Testis (tissue), 3 donors: ENCODE data around the gene TNNC2. TPM values are rescaled to one million over a fixed set of nuclear protein-coding genes. Genes with fewer than 3 reads are reported as not detected.
A peak's percentile ranks its signal among the peaks of the same experiment; 100 is the strongest.

ENCODE experiments used
- DNase-seq: peaks from one replicate; pipeline ENCODE4 v3.0.0-alpha.2; 2019
- H3K27ac ChIP-seq, 2 donors: fragments of 200-600 bp; sonication (generic); one replicate each; pipeline ENCODE4 v1.5.1; 2019
- H3K27me3 ChIP-seq: fragments of 200-600 bp; sonication (generic); one replicate; pipeline ENCODE4 v1.5.1; 2019
- H3K36me3 ChIP-seq: fragments of 200-600 bp; sonication (generic); one replicate; pipeline ENCODE4 v1.5.1; 2017; ENCODE audit warnings: low read depth; ENCODE audit errors: missing control alignments
- H3K4me1 ChIP-seq: fragments of 200-600 bp; sonication (generic); one replicate; pipeline ENCODE4 v1.5.1; 2019
- H3K4me3 ChIP-seq, 2 donors: fragments of 200-600 bp; sonication (generic); one replicate each; pipeline ENCODE4 v1.5.1; 2017 to 2019
- H3K9me3 ChIP-seq: fragments of 200-600 bp; sonication (generic); one replicate; pipeline ENCODE4 v1.5.1; 2017
- POLR2A ChIP-seq: fragments of 450-650 bp; IDR thresholded peaks from one replicate; pipeline ENCODE4 v1.6.1; 2017; ENCODE audit warnings: antibody characterized with exemption, mild to moderate bottlenecking, moderate library complexity
- WGBS, 2 donors: methylation state at CpG; one replicate each; pipeline ENCODE4 v1.1.5; 2018; 5-methylcytosine and 5-hydroxymethylcytosine counted together
- intact Hi-C: fragments of 100-400 bp; cut with DNase I; formaldehyde crosslinking; loops from one replicate; pipeline ENCODE4 v1.15.1; 2023; ENCODE audit warnings: low total_unique reads
- polyA plus RNA-seq: library from polyadenylated mRNA; stranded (reverse); fragments of 350-450 nt; fragmentation: Illumina TruSeq; extraction: RNeasy Lipid Tissue Mini Kit (QIAGEN cat#74804); gene quantifications from one replicate; pipeline ENCODE4 v1.2.3, GENCODE V29; 2014; ENCODE audit warnings: low read depth, low replicate concordance; ENCODE audit not compliant: insufficient read depth
- total RNA-seq, 2 donors: library from RNA; depleted of rRNA; stranded (reverse); fragments of >200 nt; gene quantifications; one replicate each; pipeline ENCODE4 v1.2.3, GENCODE V29; 2016
- TF ChIP-seq, protein P1 (sequence below), 3 experiments: fragments of 450-650 bp in 2 of 3; fragments of 200-600 bp in 1 of 3; sonication (generic) in 1 of 3; IDR thresholded peaks; one replicate each; pipeline ENCODE4 v1.5.1; 2016 to 2019; ENCODE audit warnings: antibody characterized with exemption in 3 of 3, mild to moderate bottlenecking in 2 of 3, moderate library complexity in 1 of 3

Gene TNNC2
- total and polyA plus RNA-seq, 3 donors from 2014 or later: 4.6 to 12.1 (median 6.5) TPM

- H3K36me3 ChIP-seq: no peaks in the 10 kb centered on the region
- H3K27ac ChIP-seq: no peak overlapping the region
- intact Hi-C loops: loop anchor here (10.0 kb wide), 1 partner anchor 151 kb away; no protein-coding TSS in a partner anchor
- no peak overlapping the region for H3K4me3 ChIP-seq
- H3K9me3 ChIP-seq: no peaks in the 10 kb centered on the region
- 58 to 60% methylated on average over 7 of the region's 7 CpGs for whole genome bisulfite sequencing, 2 donors
- no peak for DNase-seq
- no peak for TF ChIP-seq POLR2A
- TF ChIP-seq, protein P1, sequence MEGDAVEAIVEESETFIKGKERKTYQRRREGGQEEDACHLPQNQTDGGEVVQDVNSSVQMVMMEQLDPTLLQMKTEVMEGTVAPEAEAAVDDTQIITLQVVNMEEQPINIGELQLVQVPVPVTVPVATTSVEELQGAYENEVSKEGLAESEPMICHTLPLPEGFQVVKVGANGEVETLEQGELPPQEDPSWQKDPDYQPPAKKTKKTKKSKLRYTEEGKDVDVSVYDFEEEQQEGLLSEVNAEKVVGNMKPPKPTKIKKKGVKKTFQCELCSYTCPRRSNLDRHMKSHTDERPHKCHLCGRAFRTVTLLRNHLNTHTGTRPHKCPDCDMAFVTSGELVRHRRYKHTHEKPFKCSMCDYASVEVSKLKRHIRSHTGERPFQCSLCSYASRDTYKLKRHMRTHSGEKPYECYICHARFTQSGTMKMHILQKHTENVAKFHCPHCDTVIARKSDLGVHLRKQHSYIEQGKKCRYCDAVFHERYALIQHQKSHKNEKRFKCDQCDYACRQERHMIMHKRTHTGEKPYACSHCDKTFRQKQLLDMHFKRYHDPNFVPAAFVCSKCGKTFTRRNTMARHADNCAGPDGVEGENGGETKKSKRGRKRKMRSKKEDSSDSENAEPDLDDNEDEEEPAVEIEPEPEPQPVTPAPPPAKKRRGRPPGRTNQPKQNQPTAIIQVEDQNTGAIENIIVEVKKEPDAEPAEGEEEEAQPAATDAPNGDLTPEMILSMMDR (IDR thresholded peaks at IDR 0.05): no peak
- peaks cover 17% of the 10 kb centered on the region for H3K4me1 ChIP-seq
- no peaks in the 10 kb centered on the region for H3K27me3 ChIP-seq
Measured at GRCh38 chr20:45813489-45813888, 13.6 kb downstream of the TNNC2 start.

DNA sequence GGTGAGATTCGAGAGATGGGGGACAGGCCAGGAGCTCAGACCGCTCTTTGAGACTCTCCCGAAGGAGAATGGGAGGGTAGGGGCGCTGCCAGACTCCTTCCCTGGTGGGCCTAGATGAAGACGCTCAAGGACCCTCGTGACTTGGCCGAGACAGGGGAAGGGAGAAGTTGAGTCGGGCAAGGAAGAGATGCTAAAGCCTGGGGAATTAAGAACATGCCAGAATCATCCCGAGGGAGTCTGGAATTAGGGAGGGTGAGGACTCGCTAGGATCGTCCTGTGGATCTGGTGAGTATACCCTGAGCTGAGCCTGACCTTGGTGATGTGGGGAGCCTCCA lies 14.1 kb downstream of the TNNC2 start:
- H3K36me3 ChIP-seq: no peaks in the 10 kb centered on the region
- peaks cover 11% of the 10 kb centered on the region for H3K4me1 ChIP-seq
- intact Hi-C loops: loop anchor here (10.0 kb wide), 1 partner anchor 152 kb away; no protein-coding TSS in a partner anchor
- H3K27ac ChIP-seq: no peak overlapping the region
- peak overlapping the region; percentile 56 to 57 for H3K4me3 ChIP-seq
- no peak for DNase-seq
- TF ChIP-seq POLR2A: no peak
- TF ChIP-seq, protein P1 (IDR thresholded peaks at IDR 0.05): no peak
- WGBS, 2 donors: 3 to 9% methylated on average over 11 of the region's 11 CpGs
- no peaks in the 10 kb centered on the region for H3K9me3 ChIP-seq
- H3K27me3 ChIP-seq: no peaks in the 10 kb centered on the region

DNA sequence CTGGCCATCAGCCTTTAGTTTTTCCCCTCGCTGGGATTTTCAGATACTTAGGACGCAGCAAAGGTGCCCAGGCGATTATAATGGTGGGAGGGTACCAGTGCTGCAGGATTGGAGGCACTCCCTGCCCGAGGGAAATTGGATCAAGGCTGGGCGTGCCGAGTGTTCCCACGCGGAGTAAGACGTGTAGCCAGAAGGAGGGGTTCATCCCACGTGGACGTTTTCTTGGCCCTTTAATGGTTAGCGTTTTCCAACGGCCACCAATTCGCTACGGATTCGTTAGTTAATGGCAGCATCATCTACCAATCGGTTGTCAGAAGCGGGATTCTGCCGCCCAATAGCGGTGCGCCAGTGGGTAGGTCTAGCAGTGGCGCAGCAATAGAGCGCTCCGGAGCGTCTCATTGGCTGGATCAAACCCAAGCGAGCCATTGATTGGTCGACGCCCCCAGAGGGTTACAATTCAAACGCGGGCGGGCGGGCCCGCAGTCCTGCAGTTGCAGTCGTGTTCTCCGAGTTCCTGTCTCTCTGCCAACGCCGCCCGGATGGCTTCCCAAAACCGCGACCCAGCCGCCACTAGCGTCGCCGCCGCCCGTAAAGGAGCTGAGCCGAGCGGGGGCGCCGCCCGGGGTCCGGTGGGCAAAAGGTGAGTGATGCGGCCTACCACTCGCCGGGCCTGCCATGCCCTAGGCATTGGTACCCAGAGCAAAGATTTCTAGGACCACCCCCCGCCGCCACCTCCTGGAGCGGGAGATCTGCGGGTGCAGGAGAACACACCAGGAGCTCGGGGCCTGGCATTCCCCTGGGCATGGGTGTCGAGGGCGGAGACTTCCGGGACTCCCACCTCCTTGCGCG lies 14.7 kb downstream of the TNNC2 start, which contains the start of gene UBE2C:
Gene UBE2C, plus strand, starts transcription at position 488 of the 849 bp plus-strand sequence. Its CDS starts 52 bp downstream, at position 540.
- 1% methylated on average over 45 to 65 of the region's 65 CpGs for WGBS, 2 donors
- TF ChIP-seq POLR2A: no peak
- TF ChIP-seq, protein P1 (IDR thresholded peaks at IDR 0.05): no peak
- H3K9me3 ChIP-seq: no peaks in the 10 kb centered on the region

GRCh38 chr20:45810191-45810970 lies 16.7 kb downstream of the TNNC2 start:
- 90 to 94% methylated on average over 8 of the region's 8 CpGs for WGBS, 2 donors
- intact Hi-C loops: loop anchor here (10.0 kb wide), 1 partner anchor 154 kb away; no protein-coding TSS in a partner anchor
- H3K4me3 ChIP-seq: no peak overlapping the region
- no peaks in the 10 kb centered on the region for H3K9me3 ChIP-seq
- no peaks in the 10 kb centered on the region for H3K27me3 ChIP-seq
- DNase-seq: no peak
- peaks cover 5% of the 10 kb centered on the region for H3K4me1 ChIP-seq
- no peaks in the 10 kb centered on the region for H3K36me3 ChIP-seq
- H3K27ac ChIP-seq: no peak overlapping the region
- TF ChIP-seq POLR2A: no peak
- TF ChIP-seq, protein P1 (IDR thresholded peaks at IDR 0.05): no peak

More for the DNA sequence above, 14.7 kb downstream of the TNNC2 start, which contains the start of gene UBE2C:
- Histone ChIP-seq H3K36me3 (no peaks in the 10 kb centered on the region), H3K27me3 (no peaks in the 10 kb centered on the region), H3K27ac (no peak within 1 kb of the TSS), H3K4me1 (peaks cover 6% of the 10 kb centered on the region), H3K4me3 (peak within 1 kb of the TSS; percentile 56 to 57)
- intact Hi-C loops: loop anchor here (10.0 kb wide), 1 partner anchor 152 kb away; no protein-coding TSS in a partner anchor
- peak; percentile 99 for DNase-seq
